ENCODE results near the gene SUSD2.

- no peak for TF ChIP-seq CTCF (IDR thresholded peaks at IDR 0.05; ENCODE audit: low read length)
- TF ChIP-seq EZH2 (IDR thresholded peaks at IDR 0.05; ENCODE audit: borderline replicate concordance, low read length), result no peak
These were observed 40.9 kb upstream of the SUSD2 start for GRCh38 chr22:24140357-24140756.
